GM21528 (cell line): Measurements from ENCODE around the gene MRPS21.

Experiments
- ATAC-seq: cut with Tn5 transposase; IDR thresholded peaks from one replicate; pipeline ENCODE4 v1.9.1; 2021; ENCODE audit warnings: mild to moderate bottlenecking, moderate library complexity; ENCODE audit not compliant: unreplicated experiment, low FRiP score

The MRPS21 gene

GRCh38 chr1:150293433-150294253 is at the start of gene MRPS21:
Gene MRPS21 (plus strand): TSS chr1:150293861. CDS start chr1:150294367, 506 bp downstream.
- ATAC-seq, result peak; percentile 96

- ATAC-seq, result no peak
Measured at GRCh38 chr1:150249936-150250335, 43.7 kb upstream of the MRPS21 start.

- no peak for ATAC-seq
Measured at GRCh38 chr1:150256198-150256553, 37.5 kb upstream of the MRPS21 start.

GRCh38 chr1:150256554-150257341 is 36.9 kb upstream of the MRPS21 start:
- ATAC-seq, result no peak

GRCh38 chr1:150257624-150258585 is 35.8 kb upstream of the MRPS21 start, which contains the start of gene CA14:
Gene CA14 (plus strand): TSS chr1:150257774. CDS start chr1:150258129, 355 bp downstream.
- ATAC-seq, result no peak

GRCh38 chr1:150259217-150259616 is 34.4 kb upstream of the MRPS21 start:
- no peak for ATAC-seq

GRCh38 chr1:150259758-150260669 is 33.6 kb upstream of the MRPS21 start:
- ATAC-seq, result no peak

- ATAC-seq, result no peak
Measured at GRCh38 chr1:150261367-150261766, 32.3 kb upstream of the MRPS21 start.

- ATAC-seq, result no peak
Measured at GRCh38 chr1:150262388-150263320, 31.0 kb upstream of the MRPS21 start.

GRCh38 chr1:150263549-150263948 is 30.1 kb upstream of the MRPS21 start:
- no peak for ATAC-seq

- no peak for ATAC-seq
Measured at GRCh38 chr1:150267896-150268295, 25.8 kb upstream of the MRPS21 start.

GRCh38 chr1:150268340-150268704 is 25.3 kb upstream of the MRPS21 start:
- ATAC-seq, result peak; percentile 23

- peak; percentile 85 for ATAC-seq
Measured at GRCh38 chr1:150268705-150269403, 24.8 kb upstream of the MRPS21 start, which contains the start of gene APH1A. Gene APH1A (minus strand): TSS chr1:150269016. CDS start chr1:150268810, 206 bp downstream.

GRCh38 chr1:150269451-150269850 is 24.2 kb upstream of the MRPS21 start:
- no peak for ATAC-seq

GRCh38 chr1:150271291-150271959 is 22.2 kb upstream of the MRPS21 start:
- ATAC-seq, result no peak

- ATAC-seq, result no peak
Measured at GRCh38 chr1:150273311-150273710, 20.4 kb upstream of the MRPS21 start.

- no peak for ATAC-seq
Measured at GRCh38 chr1:150280138-150280707, 13.4 kb upstream of the MRPS21 start.
